ENCODE data around the gene RAB3D.

The RAB3D gene

DNA sequence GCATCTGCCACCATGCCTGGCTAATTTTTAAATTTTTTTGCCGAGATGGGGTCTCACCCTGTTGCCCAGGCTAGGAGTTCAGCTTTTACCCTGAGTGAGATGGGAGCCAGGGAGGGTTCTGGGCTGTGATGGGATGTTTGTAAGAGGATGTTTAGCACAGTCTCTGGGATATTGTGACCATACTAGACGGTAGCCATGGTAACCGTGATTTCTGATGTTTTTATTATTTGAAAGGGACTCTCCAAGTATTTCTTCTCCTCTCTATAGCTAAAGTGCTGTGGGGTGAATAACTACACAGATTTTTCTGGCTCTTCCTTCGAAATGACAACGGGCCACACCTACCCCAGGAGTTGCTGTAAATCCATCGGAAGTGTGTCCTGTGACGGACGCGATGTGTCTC is 33.1 kb downstream of the RAB3D start:
- Histone ChIP-seq H3K36me3 (ENCODE audit: control insufficient read depth in 1 of 2, insufficient read depth in 2 of 2, low read length in 2 of 2) (no peaks in the 10 kb centered on the region), H3K9me3 (ENCODE audit: control insufficient read depth in 1 of 2, low read length in 2 of 2) (no peaks in the 10 kb centered on the region), H3K27ac (ENCODE audit: low read length) (no peak overlapping the region), H3K4me1 (ENCODE audit: control insufficient read depth in 1 of 2, insufficient read depth in 2 of 2, low read length in 2 of 2) (no peaks in the 10 kb centered on the region), H3K27me3 (ENCODE audit: low read depth, low read length) (no peaks in the 10 kb centered on the region), H3K4me3 (ENCODE audit: low read depth in 1 of 2, low read length in 2 of 2) (no peak overlapping the region)

DNA sequence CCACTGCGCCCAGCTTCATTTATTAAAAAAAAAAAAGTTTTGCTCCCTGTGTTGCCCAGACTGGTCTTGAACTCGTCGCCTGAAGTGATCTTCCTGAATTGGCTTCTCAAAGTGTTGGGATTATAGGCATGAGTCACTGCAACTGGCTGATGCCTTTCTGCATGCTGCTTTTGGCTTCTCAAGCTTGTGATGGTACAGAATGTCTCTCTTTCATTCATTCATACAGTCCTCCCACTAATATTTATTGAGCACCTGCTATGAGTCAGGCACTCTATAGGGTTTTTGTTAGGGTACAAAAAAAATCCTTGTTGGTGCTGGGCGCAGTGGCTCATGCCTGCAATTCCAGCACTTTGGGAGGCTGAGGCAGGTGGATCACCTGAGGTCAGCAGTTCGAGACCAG is 34.5 kb downstream of the RAB3D start:
- H3K4me1 ChIP-seq (ENCODE audit: control insufficient read depth in 1 of 2, insufficient read depth in 2 of 2, low read length in 2 of 2): no peaks in the 10 kb centered on the region
- H3K27me3 ChIP-seq (ENCODE audit: low read depth, low read length): no peaks in the 10 kb centered on the region
- no peaks in the 10 kb centered on the region for H3K9me3 ChIP-seq (ENCODE audit: control insufficient read depth in 1 of 2, low read length in 2 of 2)
- no peaks in the 10 kb centered on the region for H3K36me3 ChIP-seq (ENCODE audit: control insufficient read depth in 1 of 2, insufficient read depth in 2 of 2, low read length in 2 of 2)
- no peak overlapping the region for H3K4me3 ChIP-seq (ENCODE audit: low read depth in 1 of 2, low read length in 2 of 2)
- no peak overlapping the region for H3K27ac ChIP-seq (ENCODE audit: low read length)

DNA sequence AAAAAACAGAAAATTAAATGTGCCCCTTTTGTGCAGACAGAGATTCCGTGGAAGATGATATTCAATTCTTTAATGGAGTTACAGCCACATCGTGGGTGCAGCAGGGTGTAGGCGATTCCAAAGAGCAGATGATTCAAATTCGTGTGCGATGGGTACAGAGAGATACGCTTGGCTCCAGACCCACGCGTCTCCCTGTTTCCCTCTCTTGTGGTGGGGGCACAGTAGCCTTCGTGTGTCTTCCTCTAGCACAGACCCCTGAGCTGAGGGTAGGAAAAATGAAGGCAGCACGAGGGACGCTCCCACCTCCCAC is 38.7 kb downstream of the RAB3D start:
- no peaks in the 10 kb centered on the region for H3K4me1 ChIP-seq (ENCODE audit: control insufficient read depth in 1 of 2, insufficient read depth in 2 of 2, low read length in 2 of 2)
- H3K4me3 ChIP-seq (ENCODE audit: low read depth in 1 of 2, low read length in 2 of 2): no peak overlapping the region
- no peaks in the 10 kb centered on the region for H3K36me3 ChIP-seq (ENCODE audit: control insufficient read depth in 1 of 2, insufficient read depth in 2 of 2, low read length in 2 of 2)
- H3K27ac ChIP-seq (ENCODE audit: low read length): no peak overlapping the region
- H3K9me3 ChIP-seq (ENCODE audit: control insufficient read depth in 1 of 2, low read length in 2 of 2): no peaks in the 10 kb centered on the region
- H3K27me3 ChIP-seq (ENCODE audit: low read depth, low read length): no peaks in the 10 kb centered on the region

DNA sequence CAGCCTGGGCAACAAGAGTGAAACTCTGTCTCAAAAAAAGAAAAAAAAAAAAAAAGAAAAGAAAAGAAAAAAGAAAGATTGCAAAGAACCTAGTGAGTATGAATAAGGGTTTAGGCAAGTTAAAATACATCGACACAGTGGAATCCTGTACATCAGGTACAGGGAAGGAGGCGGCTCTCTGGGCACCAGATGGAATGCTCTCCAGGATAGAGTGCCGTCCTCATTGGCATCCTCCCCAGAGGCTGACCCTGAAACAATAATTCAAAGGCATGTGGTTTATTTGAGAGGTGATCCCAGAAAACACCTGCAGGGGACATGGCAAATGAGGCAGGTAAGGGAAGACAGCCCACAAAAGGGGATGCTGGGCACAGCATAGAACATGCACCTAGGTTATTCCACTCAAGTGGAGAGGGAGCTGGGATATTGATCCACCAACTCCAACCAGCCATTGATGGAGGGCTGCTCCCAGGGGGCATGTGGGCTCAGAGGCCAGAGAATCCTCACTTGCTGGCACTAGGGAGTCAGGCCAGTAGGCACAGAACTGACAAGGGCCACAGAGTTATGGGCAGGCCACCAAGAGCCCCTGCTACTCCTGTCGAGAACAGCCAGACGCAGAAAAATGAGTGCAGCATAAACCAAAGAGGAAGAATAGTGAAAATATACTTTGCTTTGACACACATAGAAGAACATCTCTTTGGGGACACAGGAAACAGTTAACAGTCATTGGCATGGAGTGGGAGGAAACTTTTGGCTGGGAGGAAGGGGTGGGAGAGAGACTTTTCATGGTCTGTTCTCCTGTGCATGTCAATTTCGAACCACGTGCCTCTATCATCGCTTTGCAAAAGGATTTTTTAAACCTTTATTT is 39.3 kb downstream of the RAB3D start:
- no peak overlapping the region for H3K4me3 ChIP-seq (ENCODE audit: low read depth in 1 of 2, low read length in 2 of 2)
- no peak overlapping the region for H3K27ac ChIP-seq (ENCODE audit: low read length)
- H3K27me3 ChIP-seq (ENCODE audit: low read depth, low read length): no peaks in the 10 kb centered on the region
- no peaks in the 10 kb centered on the region for H3K9me3 ChIP-seq (ENCODE audit: control insufficient read depth in 1 of 2, low read length in 2 of 2)
- no peaks in the 10 kb centered on the region for H3K36me3 ChIP-seq (ENCODE audit: control insufficient read depth in 1 of 2, insufficient read depth in 2 of 2, low read length in 2 of 2)
- no peaks in the 10 kb centered on the region for H3K4me1 ChIP-seq (ENCODE audit: control insufficient read depth in 1 of 2, insufficient read depth in 2 of 2, low read length in 2 of 2)

DNA sequence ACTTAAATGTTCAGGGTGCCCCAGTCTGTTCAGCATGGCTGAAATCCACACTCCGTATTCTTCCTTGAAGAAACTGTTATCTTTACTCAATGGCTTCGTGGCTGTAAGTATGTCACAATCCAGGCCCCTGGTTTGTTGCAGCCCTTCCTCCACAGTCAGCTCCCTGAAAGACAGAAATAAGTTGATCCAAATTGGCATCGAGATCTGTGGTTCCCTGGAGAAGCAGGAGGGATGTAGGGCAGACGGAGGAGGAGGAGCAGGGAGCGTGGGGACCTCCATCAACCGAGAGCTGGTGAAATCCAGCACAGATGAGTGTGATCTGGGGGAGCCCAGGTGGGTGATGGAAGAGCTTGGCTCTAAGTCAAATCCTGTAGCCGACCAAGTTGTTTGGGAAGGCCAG is 43.2 kb downstream of the RAB3D start:
- H3K36me3 ChIP-seq (ENCODE audit: control insufficient read depth in 1 of 2, insufficient read depth in 2 of 2, low read length in 2 of 2): no peaks in the 10 kb centered on the region
- H3K27ac ChIP-seq (ENCODE audit: low read length): no peak overlapping the region
- H3K4me3 ChIP-seq (ENCODE audit: low read depth in 1 of 2, low read length in 2 of 2): no peak overlapping the region
- peaks cover 0 to 9% of the 10 kb centered on the region in 2 donors for H3K4me1 ChIP-seq (ENCODE audit: control insufficient read depth in 1 of 2, insufficient read depth in 2 of 2, low read length in 2 of 2)
- H3K27me3 ChIP-seq (ENCODE audit: low read depth, low read length): no peaks in the 10 kb centered on the region
- no peaks in the 10 kb centered on the region for H3K9me3 ChIP-seq (ENCODE audit: control insufficient read depth in 1 of 2, low read length in 2 of 2)

DNA sequence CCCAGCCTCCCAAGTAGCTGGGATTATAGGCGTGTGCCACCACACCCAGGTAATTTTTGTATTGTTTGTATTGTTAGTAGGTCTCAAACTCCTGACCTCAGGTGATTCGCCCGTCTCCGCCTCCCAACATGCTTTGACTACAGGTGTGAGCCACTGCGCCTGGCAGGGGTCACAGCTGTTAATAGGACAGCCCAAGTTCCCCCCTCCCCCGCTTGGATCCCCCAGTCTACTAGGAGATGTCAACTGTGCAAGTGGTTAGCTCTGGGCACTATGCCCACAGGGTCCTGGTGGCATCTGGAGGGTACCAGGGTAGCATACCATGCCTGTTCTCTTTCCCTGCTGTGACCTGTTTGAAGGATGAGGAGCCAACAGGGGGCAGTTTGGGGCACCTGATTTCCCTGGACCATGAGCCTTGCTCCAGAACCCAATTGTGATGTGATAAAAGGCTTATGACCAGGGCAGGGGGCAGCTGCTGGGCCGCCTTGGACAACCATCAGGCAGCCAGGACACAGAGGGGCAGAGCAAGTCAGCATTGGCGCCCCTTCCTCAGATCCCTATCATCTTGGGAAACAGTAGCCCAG is 43.7 kb downstream of the RAB3D start, which contains the start of gene TSPAN16:
Gene TSPAN16, plus strand, starts transcription at position 496 of the 581 bp plus-strand sequence. CDS start 138 bp downstream, outside the sequence.
- peaks cover 0 to 9% of the 10 kb centered on the region in 2 donors for H3K4me1 ChIP-seq (ENCODE audit: control insufficient read depth in 1 of 2, insufficient read depth in 2 of 2, low read length in 2 of 2)
- H3K9me3 ChIP-seq (ENCODE audit: control insufficient read depth in 1 of 2, low read length in 2 of 2): no peaks in the 10 kb centered on the region
- H3K4me3 ChIP-seq (ENCODE audit: low read depth in 1 of 2, low read length in 2 of 2): no peak within 1 kb of the TSS
- H3K36me3 ChIP-seq (ENCODE audit: control insufficient read depth in 1 of 2, insufficient read depth in 2 of 2, low read length in 2 of 2): no peaks in the 10 kb centered on the region
- no peak within 1 kb of the TSS for H3K27ac ChIP-seq (ENCODE audit: low read length)
- no peaks in the 10 kb centered on the region for H3K27me3 ChIP-seq (ENCODE audit: low read depth, low read length)

DNA sequence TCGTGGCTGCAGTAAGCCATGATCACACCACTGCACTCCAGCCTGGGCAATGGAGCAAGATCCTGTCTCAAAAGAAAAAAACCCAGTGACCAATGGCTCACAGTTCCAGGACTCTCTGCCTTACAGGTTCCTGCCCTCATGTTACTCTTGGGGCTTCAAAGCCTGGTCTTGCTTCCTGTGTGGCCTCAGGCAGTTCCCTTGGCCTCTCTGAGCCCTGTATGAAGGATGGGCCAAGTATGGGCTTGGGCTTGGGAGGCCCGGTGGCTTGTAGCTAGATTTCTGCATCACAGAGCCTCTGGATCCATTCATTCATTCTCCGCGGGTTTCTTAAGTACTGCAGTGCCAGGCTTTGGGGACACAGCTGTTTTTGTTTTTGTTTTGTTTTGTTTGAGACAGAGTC is 44.3 kb downstream of the RAB3D start:
- H3K27ac ChIP-seq (ENCODE audit: low read length): no peak overlapping the region
- peaks cover 0 to 9% of the 10 kb centered on the region in 2 donors for H3K4me1 ChIP-seq (ENCODE audit: control insufficient read depth in 1 of 2, insufficient read depth in 2 of 2, low read length in 2 of 2)
- H3K36me3 ChIP-seq (ENCODE audit: control insufficient read depth in 1 of 2, insufficient read depth in 2 of 2, low read length in 2 of 2): no peaks in the 10 kb centered on the region
- no peaks in the 10 kb centered on the region for H3K9me3 ChIP-seq (ENCODE audit: control insufficient read depth in 1 of 2, low read length in 2 of 2)
- no peaks in the 10 kb centered on the region for H3K27me3 ChIP-seq (ENCODE audit: low read depth, low read length)
- no peak overlapping the region for H3K4me3 ChIP-seq (ENCODE audit: low read depth in 1 of 2, low read length in 2 of 2)

DNA sequence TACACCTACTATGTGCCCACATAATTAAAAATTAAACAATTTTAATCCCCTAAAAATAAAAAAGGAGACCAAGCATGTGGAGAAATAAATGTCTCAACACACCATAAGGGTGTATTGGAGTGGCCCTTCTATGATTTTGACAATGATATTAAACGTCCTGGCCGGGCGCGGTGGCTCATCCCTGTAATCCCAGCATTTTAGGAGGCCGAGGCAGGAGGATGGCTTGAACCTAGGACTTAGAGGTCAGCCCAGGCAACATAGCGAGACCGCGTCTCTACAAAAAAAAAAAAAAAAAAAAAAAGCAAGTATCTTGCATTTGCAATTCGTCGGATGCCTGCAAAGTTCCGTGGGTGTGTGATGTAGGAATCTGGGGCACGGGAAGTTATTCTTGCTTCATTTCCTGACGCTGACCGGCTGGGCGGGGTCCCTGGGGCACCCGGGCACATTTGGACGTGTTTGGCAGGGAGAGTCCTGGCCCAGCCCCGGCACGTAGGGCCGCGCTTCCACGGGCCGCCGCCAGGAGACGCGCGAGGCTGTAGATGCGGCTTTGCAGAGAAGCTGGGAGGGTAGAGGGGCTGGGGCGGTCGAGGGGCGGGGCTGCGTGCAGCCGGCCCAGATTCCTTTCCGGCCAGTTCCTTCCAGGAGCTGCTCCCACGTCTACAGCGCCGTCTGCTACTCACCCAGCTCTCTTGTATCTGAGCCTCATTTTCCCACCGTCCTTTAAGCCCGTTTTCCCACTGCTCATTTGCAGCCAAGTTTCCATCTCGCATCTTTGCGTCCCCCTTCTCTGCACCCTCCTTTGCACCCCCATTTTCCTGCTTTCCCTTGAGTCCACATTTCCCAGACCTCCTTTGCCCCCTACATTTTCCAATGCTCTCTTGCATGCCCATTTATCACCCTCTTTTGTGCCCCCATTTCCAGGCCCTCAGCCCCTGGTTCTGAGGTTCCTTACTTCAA is 45.7 kb downstream of the RAB3D start:
- Histone ChIP-seq H3K27ac (ENCODE audit: low read length) (no peak overlapping the region), H3K4me1 (ENCODE audit: control insufficient read depth in 1 of 2, insufficient read depth in 2 of 2, low read length in 2 of 2) (peaks cover 0 to 9% of the 10 kb centered on the region in 2 donors), H3K36me3 (ENCODE audit: control insufficient read depth in 1 of 2, insufficient read depth in 2 of 2, low read length in 2 of 2) (no peaks in the 10 kb centered on the region), H3K27me3 (ENCODE audit: low read depth, low read length) (no peaks in the 10 kb centered on the region), H3K9me3 (ENCODE audit: control insufficient read depth in 1 of 2, low read length in 2 of 2) (no peaks in the 10 kb centered on the region), H3K4me3 (ENCODE audit: low read depth in 1 of 2, low read length in 2 of 2) (peak overlapping the region; percentile 47 to 48)

DNA sequence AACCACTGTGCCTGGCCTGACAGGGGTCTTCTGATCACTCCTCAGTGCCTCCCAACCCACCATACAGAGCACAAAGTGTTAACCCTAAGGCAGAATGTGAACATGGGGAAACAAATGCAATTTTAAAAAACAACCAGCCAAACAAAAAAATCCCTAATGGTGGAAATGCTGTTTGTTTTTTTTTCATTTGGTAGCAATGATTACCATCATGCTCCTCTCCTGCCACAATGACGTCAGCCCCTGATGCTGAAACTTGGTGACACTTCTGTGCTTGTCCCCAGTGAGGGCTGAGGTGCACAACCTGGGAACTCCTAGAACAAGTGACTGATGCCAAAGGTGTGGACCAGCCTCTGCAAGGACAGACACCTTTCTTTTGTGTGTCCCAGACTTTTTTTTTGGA is 47.5 kb downstream of the RAB3D start:
- no peaks in the 10 kb centered on the region for H3K36me3 ChIP-seq (ENCODE audit: control insufficient read depth in 1 of 2, insufficient read depth in 2 of 2, low read length in 2 of 2)
- no peak overlapping the region for H3K27ac ChIP-seq (ENCODE audit: low read length)
- H3K4me3 ChIP-seq (ENCODE audit: low read depth in 1 of 2, low read length in 2 of 2): no peak overlapping the region
- H3K27me3 ChIP-seq (ENCODE audit: low read depth, low read length): no peaks in the 10 kb centered on the region
- no peaks in the 10 kb centered on the region for H3K9me3 ChIP-seq (ENCODE audit: control insufficient read depth in 1 of 2, low read length in 2 of 2)
- H3K4me1 ChIP-seq (ENCODE audit: control insufficient read depth in 1 of 2, insufficient read depth in 2 of 2, low read length in 2 of 2): peaks cover 0 to 9% of the 10 kb centered on the region in 2 donors

DNA sequence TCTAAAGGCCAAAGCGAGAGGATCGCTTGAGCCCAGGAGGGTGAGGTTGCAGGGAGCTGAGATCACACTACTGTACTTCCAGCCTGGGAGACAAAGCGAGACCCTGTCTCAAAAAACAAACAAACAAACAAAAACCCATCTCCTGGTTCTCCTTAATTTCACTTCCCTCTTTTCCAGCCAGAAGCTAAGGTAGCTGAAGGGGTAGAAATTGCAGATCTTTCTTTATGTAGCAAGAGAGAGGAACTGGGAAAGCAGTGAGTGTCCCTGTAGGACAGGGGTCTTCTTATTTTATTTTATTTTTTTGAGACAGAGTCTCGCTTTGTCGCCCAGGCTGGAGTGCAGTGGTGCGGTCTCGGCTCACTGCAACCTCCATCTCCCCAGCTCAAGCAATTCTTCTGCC is 48.0 kb downstream of the RAB3D start:
- Histone ChIP-seq H3K4me3 (ENCODE audit: low read depth in 1 of 2, low read length in 2 of 2) (no peak overlapping the region), H3K9me3 (ENCODE audit: control insufficient read depth in 1 of 2, low read length in 2 of 2) (no peaks in the 10 kb centered on the region), H3K4me1 (ENCODE audit: control insufficient read depth in 1 of 2, insufficient read depth in 2 of 2, low read length in 2 of 2) (peaks cover 0 to 9% of the 10 kb centered on the region in 2 donors), H3K27me3 (ENCODE audit: low read depth, low read length) (no peaks in the 10 kb centered on the region), H3K36me3 (ENCODE audit: control insufficient read depth in 1 of 2, insufficient read depth in 2 of 2, low read length in 2 of 2) (no peaks in the 10 kb centered on the region), H3K27ac (ENCODE audit: low read length) (no peak overlapping the region)

DNA sequence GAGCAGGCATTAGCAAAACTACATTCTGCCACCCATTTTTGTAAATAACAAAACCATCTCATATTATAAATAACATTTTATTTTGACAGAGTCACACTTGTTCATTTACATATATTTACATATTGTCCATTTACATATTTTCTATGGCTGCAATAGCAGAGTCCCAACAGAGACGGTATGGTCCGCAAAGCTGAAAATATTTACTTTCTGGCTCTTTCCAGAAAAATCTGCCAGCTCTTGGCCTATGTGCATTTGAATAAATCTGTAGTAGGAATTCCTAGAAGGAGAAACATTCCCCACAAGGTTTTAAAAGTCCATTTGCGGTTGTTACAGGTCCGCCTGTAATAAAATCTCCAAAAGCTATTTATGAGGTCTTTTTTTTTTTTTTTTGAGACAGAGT is 49.2 kb downstream of the RAB3D start:
- no peaks in the 10 kb centered on the region for H3K9me3 ChIP-seq (ENCODE audit: control insufficient read depth in 1 of 2, low read length in 2 of 2)
- H3K27ac ChIP-seq (ENCODE audit: low read length): no peak overlapping the region
- no peaks in the 10 kb centered on the region for H3K27me3 ChIP-seq (ENCODE audit: low read depth, low read length)
- H3K4me3 ChIP-seq (ENCODE audit: low read depth in 1 of 2, low read length in 2 of 2): no peak overlapping the region
- H3K4me1 ChIP-seq (ENCODE audit: control insufficient read depth in 1 of 2, insufficient read depth in 2 of 2, low read length in 2 of 2): peaks cover 0 to 9% of the 10 kb centered on the region in 2 donors
- H3K36me3 ChIP-seq (ENCODE audit: control insufficient read depth in 1 of 2, insufficient read depth in 2 of 2, low read length in 2 of 2): no peaks in the 10 kb centered on the region

All from muscle layer of duodenum (tissue), 2 donors.